Muscle layer of colon (tissue), 2 donors: ENCODE results near the gene SLC13A3.

ENCODE experiments used
- H3K27ac ChIP-seq: one replicate; pipeline ENCODE4 v1.7.0; 2013; ENCODE audit warnings: low read depth, mild to moderate bottlenecking, low read length, moderate library complexity
- H3K27me3 ChIP-seq, 2 donors: one replicate each; pipeline ENCODE4 v1.7.0; 2013; ENCODE audit warnings: low read length in 2 of 2, mild to moderate bottlenecking in 2 of 2; ENCODE audit not compliant: insufficient read depth in 2 of 2, control insufficient read depth in 1 of 2
- H3K36me3 ChIP-seq: one replicate; pipeline ENCODE4 v1.7.0; 2013; ENCODE audit warnings: mild to moderate bottlenecking, low read length; ENCODE audit not compliant: insufficient read depth
- H3K4me1 ChIP-seq: one replicate; pipeline ENCODE4 v1.7.0; 2013; ENCODE audit warnings: mild to moderate bottlenecking, low read length; ENCODE audit not compliant: insufficient read depth
- H3K4me3 ChIP-seq, 2 donors: one replicate each; pipeline ENCODE4 v1.7.0; 2013; ENCODE audit warnings: low read length in 2 of 2, low read depth in 1 of 2, mild to moderate bottlenecking in 1 of 2, moderate library complexity in 1 of 2
- H3K9ac ChIP-seq: one replicate; pipeline ENCODE4 v1.7.0; 2013; ENCODE audit warnings: low read length
- H3K9me3 ChIP-seq: one replicate; pipeline ENCODE4 v1.7.0; 2013; ENCODE audit warnings: mild to moderate bottlenecking, low read length
- donor health status: abdominal sarcoma.
- donor health status: Adenocarcinoma of cecum.

SLC13A3 gene

DNA sequence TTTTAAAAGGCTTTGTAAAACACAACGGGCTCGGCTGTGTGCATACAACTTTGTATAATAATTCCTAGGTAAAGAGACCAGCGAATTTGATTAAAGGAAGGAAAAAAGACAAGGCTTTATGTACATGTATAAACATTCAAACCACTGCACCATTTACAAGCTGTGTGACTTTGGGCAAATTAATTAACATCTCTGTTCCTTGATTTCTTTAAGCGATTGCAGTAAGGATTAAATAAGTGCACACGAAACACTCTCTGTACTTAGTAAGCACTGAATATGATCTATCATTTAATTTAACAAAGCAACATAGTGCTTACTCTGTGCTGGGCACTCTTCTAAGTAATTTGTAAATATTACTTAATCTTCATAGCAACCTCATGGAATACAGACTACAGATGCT, 81.3 kb downstream of the SLC13A3 start:
- no peaks in the 10 kb centered on the region for H3K27me3 ChIP-seq

DNA sequence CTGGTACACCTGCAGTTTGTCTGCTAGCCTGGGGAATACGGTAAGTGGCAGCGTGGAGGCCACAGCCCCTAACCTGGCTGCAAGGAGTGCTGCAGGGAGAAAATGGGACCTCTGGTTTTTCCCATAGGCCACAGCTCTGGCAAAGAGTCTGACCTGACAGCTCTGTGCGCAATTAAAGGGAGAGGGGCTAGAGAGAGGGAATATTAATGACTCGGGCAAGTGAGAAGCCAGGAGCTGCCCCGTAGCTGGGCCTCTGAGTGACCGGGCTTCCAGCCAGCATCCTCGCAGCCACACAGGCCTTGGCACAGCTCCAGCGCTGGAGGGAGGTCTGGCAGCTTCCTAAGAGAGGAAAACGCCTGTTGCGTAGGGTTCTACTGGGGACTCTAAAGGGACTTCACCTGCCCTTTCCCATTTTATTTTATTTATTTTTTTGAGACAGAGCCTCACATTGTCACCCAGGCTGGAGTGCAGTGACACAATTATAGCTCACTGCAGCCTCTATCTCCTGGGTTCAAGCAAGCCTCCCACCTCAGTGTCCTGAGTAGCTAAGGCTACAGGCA, 82.6 kb downstream of the SLC13A3 start:
- Histone ChIP-seq H3K27me3 (no peaks in the 10 kb centered on the region), H3K9ac (no peak overlapping the region), H3K4me1 (peaks cover 18% of the 10 kb centered on the region), H3K27ac (no peak overlapping the region), H3K36me3 (no peaks in the 10 kb centered on the region), H3K9me3 (no peaks in the 10 kb centered on the region), H3K4me3 (no peak overlapping the region)

More for the DNA sequence above, 81.3 kb downstream of the SLC13A3 start:
- no peak overlapping the region for H3K27ac ChIP-seq
- H3K4me3 ChIP-seq, result no peak overlapping the region
- H3K36me3 ChIP-seq, result no peaks in the 10 kb centered on the region
- peaks cover 18% of the 10 kb centered on the region for H3K4me1 ChIP-seq
- H3K9ac ChIP-seq, result no peak overlapping the region
- no peaks in the 10 kb centered on the region for H3K9me3 ChIP-seq

DNA sequence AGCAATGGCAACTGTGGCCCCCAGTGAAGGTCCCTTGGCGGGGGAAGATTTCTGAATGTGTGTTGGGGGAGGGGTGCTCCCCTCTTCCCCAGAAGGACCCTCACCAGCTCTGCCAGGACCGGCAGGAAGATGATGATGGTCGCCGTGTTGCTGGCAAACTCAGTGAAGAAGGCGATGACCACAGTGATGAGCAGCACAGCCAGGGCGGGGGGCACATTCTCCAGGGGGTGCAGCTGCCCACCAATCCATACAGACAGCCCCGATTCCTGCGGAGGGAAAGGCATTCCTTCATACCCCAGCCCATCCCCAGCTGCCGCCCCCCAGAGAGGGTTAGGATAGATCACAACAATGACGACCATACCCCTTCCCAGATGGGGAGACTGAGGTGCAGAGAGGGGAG, 85.1 kb downstream of the SLC13A3 start:
- no peak overlapping the region for H3K27ac ChIP-seq
- H3K36me3 ChIP-seq, result no peaks in the 10 kb centered on the region
- no peaks in the 10 kb centered on the region for H3K27me3 ChIP-seq
- no peak overlapping the region for H3K9ac ChIP-seq
- peaks cover 17% of the 10 kb centered on the region for H3K4me1 ChIP-seq
- H3K9me3 ChIP-seq, result no peaks in the 10 kb centered on the region
- H3K4me3 ChIP-seq, result no peak overlapping the region

DNA sequence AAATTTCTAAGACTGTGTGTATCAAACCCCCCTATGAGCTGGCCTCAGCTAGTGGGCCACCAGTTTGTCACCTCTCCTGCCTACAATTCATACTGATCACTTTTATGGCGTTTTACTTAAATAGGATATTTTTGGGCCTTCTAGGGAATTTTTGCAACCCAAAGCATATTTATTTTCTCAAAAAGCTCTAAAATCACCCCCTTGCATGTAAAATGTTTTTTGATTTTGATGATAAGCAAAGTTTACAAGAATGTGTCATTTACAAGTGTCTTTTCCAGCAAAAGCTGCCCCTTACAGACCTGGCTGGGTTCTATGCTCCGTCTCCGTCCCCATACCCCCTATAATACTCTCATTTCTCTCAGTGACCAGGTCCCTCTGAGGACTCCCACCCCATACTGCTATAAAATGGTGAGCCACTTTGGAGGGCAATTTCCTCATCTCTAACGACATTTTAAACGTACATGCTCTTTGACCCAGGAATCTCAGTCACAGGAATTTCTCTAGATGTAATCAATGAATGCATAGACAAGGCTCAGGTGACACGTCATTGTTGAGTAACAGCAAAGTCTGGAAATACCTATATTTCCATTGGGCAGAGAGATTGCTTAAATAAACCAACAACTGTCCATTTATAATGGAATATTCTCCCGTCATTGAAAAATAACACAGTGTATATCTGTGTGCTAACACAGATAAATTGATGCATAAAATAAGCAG, 86.9 kb downstream of the SLC13A3 start:
- Histone ChIP-seq H3K4me1 (peaks cover 16% of the 10 kb centered on the region), H3K9ac (no peak overlapping the region), H3K9me3 (no peaks in the 10 kb centered on the region)

DNA sequence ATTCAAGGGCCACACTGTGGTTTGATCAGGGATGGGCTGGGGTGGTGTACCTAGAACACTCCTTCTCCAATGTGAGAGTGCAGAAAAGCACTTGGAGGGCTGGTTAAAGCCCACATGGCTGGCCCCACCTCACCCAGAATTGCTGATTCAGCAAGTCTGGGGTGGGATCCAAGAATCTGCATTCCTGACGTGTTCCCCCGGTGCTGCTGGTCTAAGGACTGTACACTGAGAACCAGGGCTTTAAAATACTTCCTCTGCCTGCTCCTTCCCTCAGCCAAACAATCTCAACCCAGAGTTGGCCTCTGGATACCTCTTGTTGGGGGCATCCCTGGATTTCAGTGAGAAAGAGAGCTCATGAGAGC, 87.4 kb downstream of the SLC13A3 start:
- H3K4me3 ChIP-seq, result no peak overlapping the region
- no peak overlapping the region for H3K9ac ChIP-seq
- no peaks in the 10 kb centered on the region for H3K27me3 ChIP-seq
- no peaks in the 10 kb centered on the region for H3K36me3 ChIP-seq
- H3K27ac ChIP-seq, result no peak overlapping the region
- H3K9me3 ChIP-seq, result no peaks in the 10 kb centered on the region
- H3K4me1 ChIP-seq, result peaks cover 11% of the 10 kb centered on the region

More for the DNA sequence above, 86.9 kb downstream of the SLC13A3 start:
- no peak overlapping the region for H3K27ac ChIP-seq
- no peaks in the 10 kb centered on the region for H3K27me3 ChIP-seq
- no peaks in the 10 kb centered on the region for H3K36me3 ChIP-seq
- H3K4me3 ChIP-seq, result no peak overlapping the region

DNA sequence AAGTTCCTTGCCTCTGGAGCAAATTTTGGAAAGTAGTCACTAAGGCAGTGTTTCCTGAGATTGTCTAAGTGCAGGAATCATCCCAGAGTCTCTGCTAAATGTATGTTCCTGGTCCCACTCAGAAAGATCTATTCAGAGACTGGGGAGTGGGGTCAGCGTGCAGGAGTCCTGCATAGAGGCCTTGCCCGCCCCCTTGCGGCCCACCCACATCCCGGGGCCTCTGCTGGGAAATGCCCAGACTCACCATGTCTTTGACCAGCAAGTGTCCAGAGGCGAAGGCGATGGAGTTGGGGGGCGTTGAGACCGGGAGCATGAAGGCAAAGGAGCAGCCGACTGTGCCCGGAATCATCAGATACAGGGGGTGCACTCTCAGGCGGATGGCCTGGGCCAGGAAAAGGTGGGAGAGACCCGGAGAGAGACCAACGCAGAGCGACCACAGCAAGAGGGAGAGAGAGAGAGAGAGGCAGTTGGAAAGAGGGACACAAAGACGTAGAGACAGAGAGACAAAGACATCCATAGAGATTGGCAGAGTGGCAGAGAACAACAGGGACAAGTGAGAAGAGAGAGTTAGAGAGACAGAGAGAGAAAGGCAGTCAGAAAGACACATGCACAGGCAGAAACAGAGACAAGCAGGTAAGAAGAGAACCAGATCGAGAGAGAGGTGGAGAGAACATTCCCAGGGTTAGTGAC, 87.9 kb downstream of the SLC13A3 start:
- Histone ChIP-seq H3K9me3 (no peaks in the 10 kb centered on the region), H3K27me3 (no peaks in the 10 kb centered on the region), H3K36me3 (no peaks in the 10 kb centered on the region), H3K9ac (no peak overlapping the region), H3K4me3 (no peak overlapping the region), H3K27ac (no peak overlapping the region), H3K4me1 (peaks cover 6% of the 10 kb centered on the region)

DNA sequence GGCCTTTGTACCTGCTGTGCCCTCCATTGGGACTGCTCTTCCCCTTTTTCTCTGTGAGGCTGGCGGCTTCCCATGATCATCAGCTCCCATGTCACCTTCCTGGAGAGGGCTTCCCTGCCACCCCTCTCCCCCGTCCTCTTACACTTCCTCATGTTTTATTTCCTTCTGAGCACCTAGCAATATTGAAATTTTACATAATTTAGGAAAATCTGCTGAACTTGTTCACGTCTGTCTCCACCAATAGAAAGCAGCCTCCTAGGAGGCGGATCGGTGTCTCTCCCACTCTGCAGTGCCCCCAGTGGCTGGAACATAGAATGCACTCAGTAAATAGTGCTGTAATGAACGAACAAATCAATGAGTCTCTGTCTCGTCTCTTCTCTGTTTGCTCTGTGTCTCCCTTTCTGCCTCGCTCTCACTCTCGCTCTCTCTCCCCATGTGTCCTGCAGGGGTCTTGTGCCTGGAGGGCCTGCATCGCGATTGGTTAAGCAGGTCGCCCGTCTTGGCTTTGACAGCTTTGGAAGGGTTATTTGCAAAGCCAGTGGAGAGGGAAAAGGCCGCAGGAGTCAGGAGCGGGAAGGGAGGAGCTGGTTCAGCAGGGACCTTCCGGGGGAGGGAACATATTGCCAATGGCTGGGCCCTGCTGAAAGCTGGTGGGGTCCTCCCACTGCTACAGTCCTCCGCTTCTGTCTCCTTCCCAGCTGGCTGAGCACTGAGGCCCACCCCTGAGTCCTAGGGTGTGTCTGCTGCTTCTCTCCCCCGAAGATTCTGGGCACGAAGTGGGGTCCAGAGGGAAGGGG, 88.7 kb downstream of the SLC13A3 start:
- H3K27ac ChIP-seq, result peak overlapping the region; percentile 24
- H3K36me3 ChIP-seq, result no peaks in the 10 kb centered on the region
- no peaks in the 10 kb centered on the region for H3K27me3 ChIP-seq
- H3K4me3 ChIP-seq, result peak overlapping the region; percentile 3 to 30
- H3K9ac ChIP-seq, result no peak overlapping the region
- H3K9me3 ChIP-seq, result no peaks in the 10 kb centered on the region
- peaks cover 5% of the 10 kb centered on the region for H3K4me1 ChIP-seq

DNA sequence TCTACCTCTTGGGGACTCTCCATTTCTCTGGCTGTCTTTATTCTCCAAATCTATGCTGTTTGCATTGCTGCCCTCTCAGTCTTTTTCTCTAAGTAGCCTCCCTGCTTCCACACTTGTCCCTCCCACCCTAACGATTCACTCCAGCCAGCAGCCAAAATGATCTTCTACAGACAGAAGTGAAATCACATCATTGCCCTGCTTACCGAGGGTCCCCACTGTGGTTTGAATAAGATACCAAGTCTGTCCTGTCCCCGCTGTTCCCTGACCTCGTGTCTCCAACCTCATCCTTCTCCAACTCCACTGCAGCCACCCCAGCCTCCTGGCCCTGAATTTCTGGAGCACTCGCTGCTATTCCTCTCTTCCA, 89.3 kb downstream of the SLC13A3 start:
- peak overlapping the region; percentile 2 to 3 for H3K4me3 ChIP-seq
- H3K27me3 ChIP-seq, result no peaks in the 10 kb centered on the region
- peaks cover 5% of the 10 kb centered on the region for H3K4me1 ChIP-seq
- H3K9ac ChIP-seq, result no peak overlapping the region
- peak overlapping the region; percentile 24 for H3K27ac ChIP-seq
- H3K36me3 ChIP-seq, result no peaks in the 10 kb centered on the region
- H3K9me3 ChIP-seq, result no peaks in the 10 kb centered on the region

DNA sequence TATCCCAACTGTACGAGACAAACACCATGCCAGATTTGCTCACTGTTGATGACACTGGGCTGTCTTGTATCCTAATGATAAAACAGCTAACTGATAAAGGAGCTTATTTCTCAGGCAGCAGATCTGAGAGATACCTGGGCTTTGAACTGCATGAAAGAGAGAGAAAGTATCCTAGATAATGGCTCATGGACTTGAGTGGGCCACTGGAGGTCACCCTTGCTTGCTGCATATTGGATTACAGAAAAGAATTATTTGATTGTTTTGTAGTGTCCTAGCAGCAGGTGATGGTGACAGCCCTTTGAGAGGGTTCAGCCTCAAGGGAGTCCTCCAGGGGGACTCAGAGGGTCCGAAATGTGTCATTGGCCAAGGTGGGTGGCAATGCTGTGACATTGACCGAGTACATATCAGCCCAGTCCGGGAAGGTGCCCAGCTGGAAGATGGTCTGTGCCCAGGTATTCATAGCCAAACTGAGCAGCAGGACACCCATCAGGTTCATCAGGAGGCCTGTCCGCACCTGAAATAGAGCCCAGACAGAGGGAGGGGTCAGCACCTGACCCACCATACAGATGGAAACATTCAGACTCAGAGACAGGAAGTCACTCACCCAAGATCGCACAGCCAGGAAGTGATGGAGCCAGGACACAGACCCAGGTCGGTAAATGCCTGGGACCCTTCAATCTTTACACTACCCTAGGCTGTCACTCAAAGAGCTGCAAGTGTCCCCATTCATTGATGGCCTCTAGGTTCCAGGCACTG, 91.4 kb downstream of the SLC13A3 start:
- no peak overlapping the region for H3K27ac ChIP-seq
- no peak overlapping the region for H3K4me3 ChIP-seq
- peaks cover 0 to 4% of the 10 kb centered on the region in 2 donors for H3K27me3 ChIP-seq
- H3K36me3 ChIP-seq, result no peaks in the 10 kb centered on the region
- H3K9ac ChIP-seq, result no peak overlapping the region
- peaks cover 5% of the 10 kb centered on the region for H3K4me1 ChIP-seq
- no peaks in the 10 kb centered on the region for H3K9me3 ChIP-seq

DNA sequence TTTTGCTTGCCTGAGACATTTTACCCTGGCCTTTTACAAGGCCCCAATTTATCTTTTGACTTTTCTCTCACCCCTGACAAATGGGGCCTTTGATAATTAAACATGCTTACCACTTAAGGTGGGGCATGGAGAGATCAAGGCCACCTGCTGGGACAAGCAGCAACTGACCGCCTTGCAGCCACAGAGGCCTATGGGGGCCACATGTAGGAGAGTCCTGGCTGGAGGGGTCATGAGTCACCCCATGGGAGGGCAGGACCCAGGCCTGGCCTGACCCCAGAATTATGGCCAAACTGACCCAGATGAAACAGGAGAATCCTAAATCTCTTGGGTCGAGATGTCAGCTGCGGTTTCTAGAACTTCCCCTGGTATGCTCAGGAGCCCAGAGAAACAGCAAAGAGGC, 92.3 kb downstream of the SLC13A3 start:
- peaks cover 5% of the 10 kb centered on the region for H3K4me1 ChIP-seq
- peaks cover 0 to 4% of the 10 kb centered on the region in 2 donors for H3K27me3 ChIP-seq
- H3K9ac ChIP-seq, result no peak overlapping the region
- H3K27ac ChIP-seq, result no peak overlapping the region
- H3K4me3 ChIP-seq, result no peak overlapping the region
- no peaks in the 10 kb centered on the region for H3K36me3 ChIP-seq
- no peaks in the 10 kb centered on the region for H3K9me3 ChIP-seq

DNA sequence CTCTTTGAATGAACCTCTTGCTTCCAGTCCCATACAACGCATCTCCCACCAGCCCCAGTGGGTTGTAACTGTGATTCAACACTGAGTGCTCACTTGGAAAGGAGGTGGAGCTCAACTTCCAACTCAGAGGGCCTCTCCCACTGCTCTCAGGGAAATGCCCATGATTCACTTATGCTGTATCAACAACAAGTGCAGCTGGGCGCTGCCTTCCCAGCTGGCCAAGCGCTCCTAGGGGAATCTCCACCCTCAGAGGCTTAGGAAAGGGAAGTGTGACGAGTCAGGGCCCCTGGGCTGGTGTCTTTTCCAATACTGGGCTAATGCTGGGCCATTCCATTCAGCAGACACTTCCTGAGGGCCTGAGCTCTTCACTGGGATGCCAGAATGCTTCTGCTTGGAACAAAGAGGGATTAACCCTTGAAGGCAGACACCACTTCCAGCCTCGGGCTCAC, 92.7 kb downstream of the SLC13A3 start:
- no peak overlapping the region for H3K4me3 ChIP-seq
- no peaks in the 10 kb centered on the region for H3K36me3 ChIP-seq
- no peak overlapping the region for H3K9ac ChIP-seq
- H3K27ac ChIP-seq, result no peak overlapping the region
- H3K27me3 ChIP-seq, result peaks cover 0 to 4% of the 10 kb centered on the region in 2 donors
- H3K9me3 ChIP-seq, result no peaks in the 10 kb centered on the region
- H3K4me1 ChIP-seq, result peaks cover 5% of the 10 kb centered on the region
